ENCODE data around the gene ATP6V0E2.

ATP6V0E2 gene

GRCh38 chr7:149838992-149839408, 34.8 kb upstream of the ATP6V0E2 start:
- DNase-seq = peak; percentile 74

- no peak for DNase-seq
Measured at GRCh38 chr7:149839933-149840332, 33.8 kb upstream of the ATP6V0E2 start.

- DNase-seq = no peak
Measured at GRCh38 chr7:149843566-149843965, 30.2 kb upstream of the ATP6V0E2 start.

GRCh38 chr7:149844445-149844844, 29.3 kb upstream of the ATP6V0E2 start:
- DNase-seq = no peak

GRCh38 chr7:149845257-149845980, 28.4 kb upstream of the ATP6V0E2 start:
- DNase-seq = no peak

- DNase-seq = no peak
Measured at GRCh38 chr7:149846021-149846420, 27.7 kb upstream of the ATP6V0E2 start.

- DNase-seq = no peak
Measured at GRCh38 chr7:149846436-149847046, 27.2 kb upstream of the ATP6V0E2 start.

- DNase-seq = no peak
Measured at GRCh38 chr7:149849174-149849573, 24.6 kb upstream of the ATP6V0E2 start.

GRCh38 chr7:149850007-149850594, 23.7 kb upstream of the ATP6V0E2 start:
- DNase-seq = peak; percentile 49

- DNase-seq = no peak
Measured at GRCh38 chr7:149850716-149851115, 23.1 kb upstream of the ATP6V0E2 start.

- no peak for DNase-seq
Measured at GRCh38 chr7:149851449-149851848, 22.3 kb upstream of the ATP6V0E2 start.

GRCh38 chr7:149853157-149853556, 20.6 kb upstream of the ATP6V0E2 start:
- no peak for DNase-seq

GRCh38 chr7:149854611-149855360, 19.0 kb upstream of the ATP6V0E2 start:
- peak; percentile 73 for DNase-seq

- peak; percentile 65 for DNase-seq
Measured at GRCh38 chr7:149855361-149856305, 18.1 kb upstream of the ATP6V0E2 start.

- DNase-seq = no peak
Measured at GRCh38 chr7:149856583-149856982, 17.2 kb upstream of the ATP6V0E2 start.

- DNase-seq = no peak
Measured at GRCh38 chr7:149859369-149859768, 14.4 kb upstream of the ATP6V0E2 start.

- no peak for DNase-seq
Measured at GRCh38 chr7:149859876-149860275, 13.9 kb upstream of the ATP6V0E2 start.

- no peak for DNase-seq
Measured at GRCh38 chr7:149860821-149861727, 12.7 kb upstream of the ATP6V0E2 start.

GRCh38 chr7:149861728-149862045, 12.1 kb upstream of the ATP6V0E2 start:
- no peak for DNase-seq

- no peak for DNase-seq
Measured at GRCh38 chr7:149862156-149862555, 11.6 kb upstream of the ATP6V0E2 start.

GRCh38 chr7:149863500-149863899, 10.3 kb upstream of the ATP6V0E2 start:
- no peak for DNase-seq

Data from eye (tissue), 1 donor.